Fibroblast of pulmonary artery (primary cell): ENCODE measurements around the gene PTOV1.
A peak's percentile ranks its signal among the peaks of the same experiment; 100 is the strongest.

Source experiments
- DNase-seq: peaks from one replicate; pipeline ENCODE4 v3.0.0-alpha.2; 2010; ENCODE audit warnings: low read depth
- H3K4me3 ChIP-seq: replicated peaks from 2 replicates; pipeline ENCODE4 v1.5.1; 2011; ENCODE audit warnings: low read depth, mild to moderate bottlenecking, control low read depth, low read length, moderate library complexity
- CTCF ChIP-seq: IDR thresholded peaks from 2 replicates; pipeline ENCODE4 v1.5.1; 2011; ENCODE audit warnings: mild to moderate bottlenecking, control low read depth, low read length, inconsistent platforms; ENCODE audit errors: missing control alignments

Gene PTOV1

GRCh38 chr19:49811328-49811727, 39.6 kb upstream of the PTOV1 start:
- no peak overlapping the region for H3K4me3 ChIP-seq
- no peak for TF ChIP-seq CTCF

DNA sequence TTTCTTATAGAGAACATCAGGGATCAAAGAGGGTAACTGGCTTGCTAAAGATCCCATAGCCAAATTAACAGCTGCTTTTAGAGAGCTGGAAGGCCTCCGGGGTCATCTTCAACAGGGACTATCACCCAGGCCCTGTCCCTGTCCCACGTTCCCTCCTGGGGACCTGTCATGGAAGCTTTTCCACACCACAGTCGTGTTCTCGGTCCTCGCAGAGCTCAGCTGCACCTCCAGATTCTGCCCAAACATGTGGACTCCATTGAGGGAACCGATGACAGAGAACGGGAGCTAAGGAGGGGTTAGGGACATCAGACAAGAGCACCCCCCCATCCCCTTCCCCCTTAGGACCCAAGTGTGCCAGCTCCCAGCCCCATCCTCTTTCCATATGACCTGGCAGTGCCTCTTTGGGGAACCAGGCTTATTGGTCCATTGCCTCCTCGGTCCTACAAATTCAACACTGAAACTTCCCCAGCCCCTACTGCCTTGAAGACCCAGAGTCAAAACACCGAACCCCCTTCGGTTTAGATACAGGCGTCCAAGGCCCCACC, 38.4 kb upstream of the PTOV1 start:
- no peak for TF ChIP-seq CTCF
- H3K4me3 ChIP-seq, result peak overlapping the region; percentile 77
- no peak for DNase-seq

More at GRCh38 chr19:49811328-49811727, 39.6 kb upstream of the PTOV1 start:
- no peak for DNase-seq

GRCh38 chr19:49812997-49813861, 37.7 kb upstream of the PTOV1 start, which contains the start of gene FUZ:
Gene FUZ (minus strand): TSS chr19:49813292. CDS start chr19:49813106, 186 bp downstream.
- TF ChIP-seq CTCF, result peak; percentile 25
- DNase-seq, result peak; percentile 100
- peak within 1 kb of the TSS; percentile 77 for H3K4me3 ChIP-seq

DNA sequence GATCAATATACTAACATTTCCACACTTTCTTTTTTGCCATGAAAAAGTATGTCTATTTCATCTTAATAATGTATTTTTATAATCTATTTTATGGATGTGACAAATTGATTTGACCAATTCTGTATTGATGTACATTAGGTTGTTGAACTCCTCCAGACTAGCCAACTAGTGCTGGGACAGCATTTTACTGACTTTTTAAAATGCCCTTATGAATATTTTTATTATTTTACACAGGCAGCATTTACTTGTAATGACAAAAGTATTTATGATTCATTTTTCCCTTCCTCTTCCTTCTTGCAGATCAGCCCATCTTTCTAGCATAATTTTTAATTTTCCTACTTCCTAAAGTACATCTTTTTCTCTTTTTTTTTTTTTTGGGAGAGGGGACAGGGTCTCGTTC, 36.9 kb upstream of the PTOV1 start:
- TF ChIP-seq CTCF, result no peak
- DNase-seq, result no peak
- peak overlapping the region; percentile 77 for H3K4me3 ChIP-seq

DNA sequence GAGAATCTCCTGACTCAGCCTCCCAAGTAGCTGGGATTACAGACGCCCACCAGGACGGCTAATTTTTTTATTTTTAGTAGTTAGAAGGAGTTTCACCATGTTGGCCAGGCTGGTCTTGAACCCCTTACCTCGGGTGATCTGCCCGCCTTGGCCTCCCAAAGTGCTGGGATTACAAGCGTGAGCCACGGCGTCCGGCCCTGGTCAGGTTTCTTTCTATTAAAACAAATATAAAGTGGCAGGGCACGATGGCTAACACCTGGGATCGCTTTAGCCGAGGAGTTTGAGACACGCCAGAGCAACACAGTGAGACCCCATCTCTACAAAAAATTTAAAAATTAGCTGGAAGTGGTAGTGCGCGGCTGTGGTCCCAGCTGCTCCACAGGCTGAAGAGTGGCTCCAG, 34.4 kb upstream of the PTOV1 start:
- TF ChIP-seq CTCF, result no peak
- DNase-seq, result no peak
- no peak overlapping the region for H3K4me3 ChIP-seq

DNA sequence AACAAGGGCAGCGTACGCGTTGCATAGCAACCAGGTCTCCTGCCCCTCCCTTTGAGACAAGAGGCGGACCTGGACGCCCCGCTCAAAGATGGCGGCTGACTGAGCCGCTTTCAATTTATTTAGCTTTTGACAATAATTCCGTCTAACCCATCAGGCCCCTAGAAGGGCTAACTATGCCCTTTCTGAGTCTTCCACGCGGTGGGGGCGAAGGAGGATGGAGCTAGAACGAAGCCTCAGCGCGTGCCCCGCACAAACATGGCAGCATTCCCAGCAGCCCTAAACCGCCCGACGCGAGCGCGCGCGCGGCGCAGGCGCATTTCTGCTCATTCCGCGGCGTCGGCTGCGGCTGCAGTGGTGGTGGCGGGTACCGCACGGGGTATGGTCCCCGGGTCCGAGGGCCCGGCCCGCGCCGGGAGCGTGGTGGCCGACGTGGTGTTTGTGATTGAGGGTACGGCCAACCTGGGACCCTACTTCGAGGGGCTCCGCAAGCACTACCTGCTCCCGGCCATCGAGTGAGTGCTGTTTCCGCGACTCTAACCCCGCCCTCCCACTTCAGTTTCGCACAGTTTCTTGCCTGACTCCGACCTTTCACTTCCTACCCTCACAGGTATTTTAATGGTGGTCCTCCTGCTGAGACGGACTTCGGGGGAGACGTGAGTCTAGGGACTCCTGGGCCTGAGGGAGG, 32.9 kb upstream of the PTOV1 start, which contains the start of gene MED25:
MED25 (plus strand) TSS at position 326 of the 685 bp plus-strand sequence; CDS start at position 379, 53 bp downstream.
- TF ChIP-seq CTCF, result no peak
- peak; percentile 87 for DNase-seq
- peak within 1 kb of the TSS; percentile 99 for H3K4me3 ChIP-seq
